ENCODE measurements around the gene CUBN. TPM values are rescaled to one million over a fixed set of nuclear protein-coding genes. Genes with fewer than 3 reads are reported as not detected.

The CUBN gene
- total and polyA plus RNA-seq, 9 of the 15 experiments (the other 6 are each of a cell fraction or from before 2014, with no cell fraction given) = 0.04 to 0.33 (median 0.09) TPM

DNA sequence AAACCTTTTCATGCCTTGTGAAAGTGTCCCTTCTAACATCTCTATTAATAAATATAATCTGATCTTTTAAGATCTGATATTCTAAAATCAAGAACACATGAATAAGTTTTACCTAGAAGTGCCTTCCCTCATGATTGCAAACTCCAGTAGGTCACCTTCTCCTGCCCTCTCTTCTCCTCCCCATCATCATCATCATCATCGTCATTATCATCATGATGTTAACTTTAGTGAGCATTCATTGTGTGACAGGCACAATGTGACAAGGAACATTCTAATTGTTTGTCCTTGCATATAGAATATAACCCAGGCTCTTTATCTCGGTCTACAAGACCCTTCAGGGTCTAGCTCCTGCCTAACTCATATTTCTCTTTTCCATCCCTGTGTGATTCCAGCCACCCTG is 51.7 kb downstream of the CUBN start:
- no TSS peak for BruUV-seq (replicated peaks)
- H2AFZ ChIP-seq (ENCODE audit: low read depth, low read length) = no peak overlapping the region
- peaks cover 0 to 5% of the 10 kb centered on the region in 2 experiments; a peak in 1 of 5 replicates for H3K4me1 ChIP-seq (replicated peaks in 1 of 2; ENCODE audit: control insufficient read depth in 2 of 2, insufficient read depth in 2 of 2, low read length in 2 of 2)
- no peak for FAIRE-seq
- H3K9me1 ChIP-seq (ENCODE audit: control insufficient read depth, insufficient read depth, low read length) = no peaks in the 10 kb centered on the region
- H3K9me3 ChIP-seq (replicated peaks; ENCODE audit: control insufficient read depth, insufficient read depth, low read depth, low read length) = no peaks in the 10 kb centered on the region
- H3K36me3 ChIP-seq (ENCODE audit: control insufficient read depth, insufficient read depth, low read length) = no peaks in the 10 kb centered on the region
- ChIA-PET POLR2A (interaction anchor here (2.6 kb wide), 1 partner anchor 123 kb away, joined by 6 read pairs; the partner anchor contains the start of gene TRDMT1), CTCF (ENCODE audit: low intra/inter-chr PET ratio) (no interaction called here)
- H4K20me1 ChIP-seq (replicated peaks; ENCODE audit: control insufficient read depth, insufficient read depth, low read length) = no peaks in the 10 kb centered on the region
- WGBS (ENCODE audit: insufficient coverage, low coverage, missing lambda C conversion rate) = 20% methylated on average over 2 of the region's 2 CpGs
- TF ChIP-seq YBX1 (IDR thresholded peaks at IDR 0.05) (no peak), SNIP1 (IDR thresholded peaks at IDR 0.05; ENCODE audit: low read depth) (no peak), SMARCE1 (IDR thresholded peaks at IDR 0.05) (no peak), MYBL2 (IDR thresholded peaks at IDR 0.05; ENCODE audit: low read depth) (no peak), MYBL2 (CRISPR knock-in tag; IDR thresholded peaks at IDR 0.05; ENCODE audit: borderline replicate concordance) (no peak), FOXP1 (CRISPR knock-in tag; IDR thresholded peaks at IDR 0.05) (no peak), HNRNPUL1 (IDR thresholded peaks at IDR 0.05; ENCODE audit: low read length) (no peak), POLR2A (conservative IDR thresholded peaks at IDR 0.05) (no peak), COPS2 (conservative IDR thresholded peaks at IDR 0.05) (no peak), EGR1 (conservative IDR thresholded peaks at IDR 0.05) (no peak)
- TF ChIP-seq, protein P1, sequence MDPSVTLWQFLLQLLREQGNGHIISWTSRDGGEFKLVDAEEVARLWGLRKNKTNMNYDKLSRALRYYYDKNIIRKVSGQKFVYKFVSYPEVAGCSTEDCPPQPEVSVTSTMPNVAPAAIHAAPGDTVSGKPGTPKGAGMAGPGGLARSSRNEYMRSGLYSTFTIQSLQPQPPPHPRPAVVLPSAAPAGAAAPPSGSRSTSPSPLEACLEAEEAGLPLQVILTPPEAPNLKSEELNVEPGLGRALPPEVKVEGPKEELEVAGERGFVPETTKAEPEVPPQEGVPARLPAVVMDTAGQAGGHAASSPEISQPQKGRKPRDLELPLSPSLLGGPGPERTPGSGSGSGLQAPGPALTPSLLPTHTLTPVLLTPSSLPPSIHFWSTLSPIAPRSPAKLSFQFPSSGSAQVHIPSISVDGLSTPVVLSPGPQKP (CRISPR knock-in tag; IDR thresholded peaks at IDR 0.05) = no peak
- TF ChIP-seq, protein P2, sequence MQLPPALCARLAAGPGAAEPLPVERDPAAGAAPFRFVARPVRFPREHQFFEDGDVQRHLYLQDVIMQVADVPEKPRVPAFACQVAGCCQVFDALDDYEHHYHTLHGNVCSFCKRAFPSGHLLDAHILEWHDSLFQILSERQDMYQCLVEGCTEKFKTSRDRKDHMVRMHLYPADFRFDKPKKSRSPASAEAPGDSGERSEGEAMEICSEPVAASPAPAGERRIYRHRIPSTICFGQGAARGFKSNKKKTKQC (CRISPR knock-in tag; IDR thresholded peaks at IDR 0.05) = no peak
- TF ChIP-seq, protein P3, sequence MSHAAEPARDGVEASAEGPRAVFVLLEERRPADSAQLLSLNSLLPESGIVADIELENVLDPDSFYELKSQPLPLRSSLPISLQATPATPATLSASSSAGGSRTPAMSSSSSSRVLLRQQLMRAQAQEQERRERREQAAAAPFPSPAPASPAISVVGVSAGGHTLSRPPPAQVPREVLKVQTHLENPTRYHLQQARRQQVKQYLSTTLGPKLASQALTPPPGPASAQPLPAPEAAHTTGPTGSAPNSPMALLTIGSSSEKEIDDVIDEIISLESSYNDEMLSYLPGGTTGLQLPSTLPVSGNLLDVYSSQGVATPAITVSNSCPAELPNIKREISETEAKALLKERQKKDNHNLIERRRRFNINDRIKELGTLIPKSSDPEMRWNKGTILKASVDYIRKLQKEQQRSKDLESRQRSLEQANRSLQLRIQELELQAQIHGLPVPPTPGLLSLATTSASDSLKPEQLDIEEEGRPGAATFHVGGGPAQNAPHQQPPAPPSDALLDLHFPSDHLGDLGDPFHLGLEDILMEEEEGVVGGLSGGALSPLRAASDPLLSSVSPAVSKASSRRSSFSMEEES (CRISPR knock-in tag; IDR thresholded peaks at IDR 0.05) = no peak
- TF ChIP-seq, protein P4, sequence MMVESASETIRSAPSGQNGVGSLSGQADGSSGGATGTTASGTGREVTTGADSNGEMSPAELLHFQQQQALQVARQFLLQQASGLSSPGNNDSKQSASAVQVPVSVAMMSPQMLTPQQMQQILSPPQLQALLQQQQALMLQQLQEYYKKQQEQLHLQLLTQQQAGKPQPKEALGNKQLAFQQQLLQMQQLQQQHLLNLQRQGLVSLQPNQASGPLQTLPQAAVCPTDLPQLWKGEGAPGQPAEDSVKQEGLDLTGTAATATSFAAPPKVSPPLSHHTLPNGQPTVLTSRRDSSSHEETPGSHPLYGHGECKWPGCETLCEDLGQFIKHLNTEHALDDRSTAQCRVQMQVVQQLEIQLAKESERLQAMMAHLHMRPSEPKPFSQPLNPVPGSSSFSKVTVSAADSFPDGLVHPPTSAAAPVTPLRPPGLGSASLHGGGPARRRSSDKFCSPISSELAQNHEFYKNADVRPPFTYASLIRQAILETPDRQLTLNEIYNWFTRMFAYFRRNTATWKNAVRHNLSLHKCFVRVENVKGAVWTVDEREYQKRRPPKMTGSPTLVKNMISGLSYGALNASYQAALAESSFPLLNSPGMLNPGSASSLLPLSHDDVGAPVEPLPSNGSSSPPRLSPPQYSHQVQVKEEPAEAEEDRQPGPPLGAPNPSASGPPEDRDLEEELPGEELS (CRISPR knock-in tag; IDR thresholded peaks at IDR 0.05; ENCODE audit: borderline replicate concordance) = no peak
- no peak overlapping the region for H3K9ac ChIP-seq (ENCODE audit: insufficient read depth in 1 of 2, low read depth in 2 of 2, low read length in 2 of 2)
- no peak overlapping the region for H3K4me2 ChIP-seq (ENCODE audit: insufficient read depth, low read length)
- in situ Hi-C loops (cut with MboI) = no loop called here
- H3K4me3 ChIP-seq = no peak overlapping the region
- ATAC-seq = no peak
- intact Hi-C loops (cut with micrococcal nuclease) = no loop called here
- no peak for DNase-seq (ENCODE audit: extremely low read depth in 1 of 4, low spot score in 3 of 4)
- no peak overlapping the region for H3K27ac ChIP-seq (ENCODE audit: extremely low read depth, low read depth, low read length)
- no peaks in the 10 kb centered on the region for H3K79me2 ChIP-seq (ENCODE audit: control insufficient read depth, insufficient read depth, low read length)
- no peaks in the 10 kb centered on the region for H3K27me3 ChIP-seq (ENCODE audit: control insufficient read depth in 2 of 2, insufficient read depth in 2 of 2, low read length in 2 of 2)

Measured in K562 (cell line).